HG03103 (cell line): ENCODE results near the gene MUC16.

ENCODE experiments used
- ATAC-seq: cut with Tn5 transposase; IDR thresholded peaks from one replicate; pipeline ENCODE4 v1.9.1; 2021; ENCODE audit warnings: low read depth; ENCODE audit not compliant: unreplicated experiment

The MUC16 gene

GRCh38 chr19:9010693-9011092, 484 bp upstream of the MUC16 start:
- no peak for ATAC-seq

GRCh38 chr19:9009431-9009830, 778 bp downstream of the MUC16 start:
- ATAC-seq: no peak

- ATAC-seq: no peak
Observed at GRCh38 chr19:9008667-9009066, 1.5 kb downstream of the MUC16 start.

GRCh38 chr19:9000933-9001332, 9.3 kb downstream of the MUC16 start:
- ATAC-seq: no peak

GRCh38 chr19:8988204-8988603, 22.0 kb downstream of the MUC16 start:
- no peak for ATAC-seq

- no peak for ATAC-seq
Observed at GRCh38 chr19:8986296-8986695, 23.9 kb downstream of the MUC16 start.

GRCh38 chr19:8973501-8974091, 36.6 kb downstream of the MUC16 start:
- no peak for ATAC-seq

- ATAC-seq: no peak
Observed at GRCh38 chr19:8965887-8966286, 44.3 kb downstream of the MUC16 start.
